ENCODE data around the gene MAGI1. TPM values are rescaled to one million over a fixed set of nuclear protein-coding genes. Genes with fewer than 3 reads are reported as not detected.

The MAGI1 gene
- total RNA-seq, 1 experiment from 2014 or later: 58.2 TPM

DNA sequence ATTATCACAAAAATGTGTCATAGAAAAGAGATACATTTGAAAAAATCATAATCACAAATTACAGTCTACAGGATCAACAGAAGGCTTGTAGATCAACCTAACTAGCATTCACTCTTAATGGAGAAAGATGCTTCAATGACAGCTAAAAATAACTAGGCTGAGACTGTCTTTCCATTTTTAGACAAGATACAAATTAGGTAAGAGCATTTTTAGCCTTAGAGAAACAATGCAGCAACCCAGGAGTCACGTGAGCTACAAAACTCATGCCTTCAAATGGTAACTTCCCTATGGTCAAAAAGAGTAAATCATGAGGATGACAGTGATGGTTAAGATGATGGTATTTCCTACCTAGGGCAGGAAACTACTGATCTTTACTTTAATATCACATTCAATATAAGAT is 415.4 kb downstream of the MAGI1 start:
- ChIA-PET CTCF (no interaction called here), POLR2A (no interaction called here)
- peaks cover 33% of the 10 kb centered on the region for H3K4me1 Mint-ChIP-seq
- H3K27me3 Mint-ChIP-seq (ENCODE audit: low read depth): no peaks in the 10 kb centered on the region
- no peaks in the 10 kb centered on the region for H3K9me3 Mint-ChIP-seq
- ATAC-seq (no peak), DNase-seq (ENCODE audit: low spot score) (no peak)
- TF ChIP-seq ESRRA (CRISPR knock-in tag; IDR thresholded peaks at IDR 0.05; ENCODE audit: borderline replicate concordance) (no peak), GRHL2 (CRISPR knock-in tag; IDR thresholded peaks at IDR 0.05; ENCODE audit: insufficient replicate concordance, severe bottlenecking) (no peak), FOXJ3 (CRISPR knock-in tag; IDR thresholded peaks at IDR 0.05; ENCODE audit: borderline replicate concordance) (no peak), GTF2I (CRISPR knock-in tag; conservative IDR thresholded peaks at IDR 0.05) (no peak), MYBL2 (CRISPR knock-in tag; IDR thresholded peaks at IDR 0.05) (no peak), ZNF138 (CRISPR knock-in tag; conservative IDR thresholded peaks at IDR 0.05) (no peak), KAT7 (CRISPR knock-in tag; IDR thresholded peaks at IDR 0.05; ENCODE audit: borderline replicate concordance) (no peak), ETV6 (CRISPR knock-in tag; IDR thresholded peaks at IDR 0.05) (no peak), FOXP1 (CRISPR knock-in tag; IDR thresholded peaks at IDR 0.05; ENCODE audit: borderline replicate concordance) (no peak), ZNF219 (CRISPR knock-in tag; IDR thresholded peaks at IDR 0.05; ENCODE audit: borderline replicate concordance) (no peak), TEAD1 (CRISPR knock-in tag; IDR thresholded peaks at IDR 0.05) (no peak), FOXK1 (CRISPR knock-in tag; IDR thresholded peaks at IDR 0.05) (no peak)
- TF ChIP-seq, protein P1, sequence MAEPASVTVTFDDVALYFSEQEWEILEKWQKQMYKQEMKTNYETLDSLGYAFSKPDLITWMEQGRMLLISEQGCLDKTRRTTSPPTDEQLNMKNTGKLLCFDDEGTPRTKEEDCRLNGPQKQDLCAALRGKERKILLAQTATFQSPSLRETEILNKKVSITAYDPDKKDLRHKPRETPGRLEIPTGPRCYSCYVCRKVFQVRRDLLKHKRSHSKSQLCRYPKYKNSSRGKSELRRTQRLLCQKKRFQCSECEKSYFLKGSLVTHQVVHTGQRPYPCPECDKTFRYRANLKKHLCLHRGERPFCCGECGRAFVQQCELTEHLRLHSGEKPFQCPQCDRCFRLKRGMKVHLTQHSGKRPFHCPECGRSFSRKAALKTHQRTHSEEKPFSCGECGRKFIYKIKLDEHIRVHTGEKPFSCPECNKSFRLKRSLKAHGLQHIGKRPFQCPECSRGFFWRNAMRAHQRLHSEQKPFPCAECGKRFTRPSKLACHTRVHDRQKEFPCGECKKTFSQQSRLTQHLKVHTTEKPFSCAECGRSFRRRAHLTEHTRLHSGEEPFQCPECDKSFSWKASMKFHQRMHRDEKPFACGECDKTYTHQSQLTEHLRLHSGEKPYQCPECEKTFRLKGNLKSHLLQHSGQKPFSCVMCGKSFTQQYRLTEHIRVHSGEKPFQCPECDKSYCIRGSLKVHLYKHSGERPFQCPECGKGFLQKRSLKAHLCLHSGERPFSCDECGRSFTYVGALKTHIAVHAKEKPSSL (CRISPR knock-in tag; conservative IDR thresholded peaks at IDR 0.05): no peak
- TF ChIP-seq, protein P2, sequence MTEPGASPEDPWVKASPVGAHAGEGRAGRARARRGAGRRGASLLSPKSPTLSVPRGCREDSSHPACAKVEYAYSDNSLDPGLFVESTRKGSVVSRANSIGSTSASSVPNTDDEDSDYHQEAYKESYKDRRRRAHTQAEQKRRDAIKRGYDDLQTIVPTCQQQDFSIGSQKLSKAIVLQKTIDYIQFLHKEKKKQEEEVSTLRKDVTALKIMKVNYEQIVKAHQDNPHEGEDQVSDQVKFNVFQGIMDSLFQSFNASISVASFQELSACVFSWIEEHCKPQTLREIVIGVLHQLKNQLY (CRISPR knock-in tag; IDR thresholded peaks at IDR 0.05): no peak
- TF ChIP-seq, protein P3, sequence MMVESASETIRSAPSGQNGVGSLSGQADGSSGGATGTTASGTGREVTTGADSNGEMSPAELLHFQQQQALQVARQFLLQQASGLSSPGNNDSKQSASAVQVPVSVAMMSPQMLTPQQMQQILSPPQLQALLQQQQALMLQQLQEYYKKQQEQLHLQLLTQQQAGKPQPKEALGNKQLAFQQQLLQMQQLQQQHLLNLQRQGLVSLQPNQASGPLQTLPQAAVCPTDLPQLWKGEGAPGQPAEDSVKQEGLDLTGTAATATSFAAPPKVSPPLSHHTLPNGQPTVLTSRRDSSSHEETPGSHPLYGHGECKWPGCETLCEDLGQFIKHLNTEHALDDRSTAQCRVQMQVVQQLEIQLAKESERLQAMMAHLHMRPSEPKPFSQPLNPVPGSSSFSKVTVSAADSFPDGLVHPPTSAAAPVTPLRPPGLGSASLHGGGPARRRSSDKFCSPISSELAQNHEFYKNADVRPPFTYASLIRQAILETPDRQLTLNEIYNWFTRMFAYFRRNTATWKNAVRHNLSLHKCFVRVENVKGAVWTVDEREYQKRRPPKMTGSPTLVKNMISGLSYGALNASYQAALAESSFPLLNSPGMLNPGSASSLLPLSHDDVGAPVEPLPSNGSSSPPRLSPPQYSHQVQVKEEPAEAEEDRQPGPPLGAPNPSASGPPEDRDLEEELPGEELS (CRISPR knock-in tag; IDR thresholded peaks at IDR 0.05): no peak
- TF ChIP-seq, protein P4, sequence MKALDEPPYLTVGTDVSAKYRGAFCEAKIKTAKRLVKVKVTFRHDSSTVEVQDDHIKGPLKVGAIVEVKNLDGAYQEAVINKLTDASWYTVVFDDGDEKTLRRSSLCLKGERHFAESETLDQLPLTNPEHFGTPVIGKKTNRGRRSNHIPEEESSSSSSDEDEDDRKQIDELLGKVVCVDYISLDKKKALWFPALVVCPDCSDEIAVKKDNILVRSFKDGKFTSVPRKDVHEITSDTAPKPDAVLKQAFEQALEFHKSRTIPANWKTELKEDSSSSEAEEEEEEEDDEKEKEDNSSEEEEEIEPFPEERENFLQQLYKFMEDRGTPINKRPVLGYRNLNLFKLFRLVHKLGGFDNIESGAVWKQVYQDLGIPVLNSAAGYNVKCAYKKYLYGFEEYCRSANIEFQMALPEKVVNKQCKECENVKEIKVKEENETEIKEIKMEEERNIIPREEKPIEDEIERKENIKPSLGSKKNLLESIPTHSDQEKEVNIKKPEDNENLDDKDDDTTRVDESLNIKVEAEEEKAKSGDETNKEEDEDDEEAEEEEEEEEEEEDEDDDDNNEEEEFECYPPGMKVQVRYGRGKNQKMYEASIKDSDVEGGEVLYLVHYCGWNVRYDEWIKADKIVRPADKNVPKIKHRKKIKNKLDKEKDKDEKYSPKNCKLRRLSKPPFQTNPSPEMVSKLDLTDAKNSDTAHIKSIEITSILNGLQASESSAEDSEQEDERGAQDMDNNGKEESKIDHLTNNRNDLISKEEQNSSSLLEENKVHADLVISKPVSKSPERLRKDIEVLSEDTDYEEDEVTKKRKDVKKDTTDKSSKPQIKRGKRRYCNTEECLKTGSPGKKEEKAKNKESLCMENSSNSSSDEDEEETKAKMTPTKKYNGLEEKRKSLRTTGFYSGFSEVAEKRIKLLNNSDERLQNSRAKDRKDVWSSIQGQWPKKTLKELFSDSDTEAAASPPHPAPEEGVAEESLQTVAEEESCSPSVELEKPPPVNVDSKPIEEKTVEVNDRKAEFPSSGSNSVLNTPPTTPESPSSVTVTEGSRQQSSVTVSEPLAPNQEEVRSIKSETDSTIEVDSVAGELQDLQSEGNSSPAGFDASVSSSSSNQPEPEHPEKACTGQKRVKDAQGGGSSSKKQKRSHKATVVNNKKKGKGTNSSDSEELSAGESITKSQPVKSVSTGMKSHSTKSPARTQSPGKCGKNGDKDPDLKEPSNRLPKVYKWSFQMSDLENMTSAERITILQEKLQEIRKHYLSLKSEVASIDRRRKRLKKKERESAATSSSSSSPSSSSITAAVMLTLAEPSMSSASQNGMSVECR (CRISPR knock-in tag; IDR thresholded peaks at IDR 0.05; ENCODE audit: borderline replicate concordance): no peak
- TF ChIP-seq, protein P5, sequence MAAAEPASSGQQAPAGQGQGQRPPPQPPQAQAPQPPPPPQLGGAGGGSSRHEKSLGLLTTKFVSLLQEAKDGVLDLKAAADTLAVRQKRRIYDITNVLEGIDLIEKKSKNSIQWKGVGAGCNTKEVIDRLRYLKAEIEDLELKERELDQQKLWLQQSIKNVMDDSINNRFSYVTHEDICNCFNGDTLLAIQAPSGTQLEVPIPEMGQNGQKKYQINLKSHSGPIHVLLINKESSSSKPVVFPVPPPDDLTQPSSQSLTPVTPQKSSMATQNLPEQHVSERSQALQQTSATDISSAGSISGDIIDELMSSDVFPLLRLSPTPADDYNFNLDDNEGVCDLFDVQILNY (CRISPR knock-in tag; IDR thresholded peaks at IDR 0.05): no peak
- TF ChIP-seq, protein P6, sequence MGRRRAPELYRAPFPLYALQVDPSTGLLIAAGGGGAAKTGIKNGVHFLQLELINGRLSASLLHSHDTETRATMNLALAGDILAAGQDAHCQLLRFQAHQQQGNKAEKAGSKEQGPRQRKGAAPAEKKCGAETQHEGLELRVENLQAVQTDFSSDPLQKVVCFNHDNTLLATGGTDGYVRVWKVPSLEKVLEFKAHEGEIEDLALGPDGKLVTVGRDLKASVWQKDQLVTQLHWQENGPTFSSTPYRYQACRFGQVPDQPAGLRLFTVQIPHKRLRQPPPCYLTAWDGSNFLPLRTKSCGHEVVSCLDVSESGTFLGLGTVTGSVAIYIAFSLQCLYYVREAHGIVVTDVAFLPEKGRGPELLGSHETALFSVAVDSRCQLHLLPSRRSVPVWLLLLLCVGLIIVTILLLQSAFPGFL (CRISPR knock-in tag; IDR thresholded peaks at IDR 0.05; ENCODE audit: borderline replicate concordance): no peak
- TF ChIP-seq, protein P7, sequence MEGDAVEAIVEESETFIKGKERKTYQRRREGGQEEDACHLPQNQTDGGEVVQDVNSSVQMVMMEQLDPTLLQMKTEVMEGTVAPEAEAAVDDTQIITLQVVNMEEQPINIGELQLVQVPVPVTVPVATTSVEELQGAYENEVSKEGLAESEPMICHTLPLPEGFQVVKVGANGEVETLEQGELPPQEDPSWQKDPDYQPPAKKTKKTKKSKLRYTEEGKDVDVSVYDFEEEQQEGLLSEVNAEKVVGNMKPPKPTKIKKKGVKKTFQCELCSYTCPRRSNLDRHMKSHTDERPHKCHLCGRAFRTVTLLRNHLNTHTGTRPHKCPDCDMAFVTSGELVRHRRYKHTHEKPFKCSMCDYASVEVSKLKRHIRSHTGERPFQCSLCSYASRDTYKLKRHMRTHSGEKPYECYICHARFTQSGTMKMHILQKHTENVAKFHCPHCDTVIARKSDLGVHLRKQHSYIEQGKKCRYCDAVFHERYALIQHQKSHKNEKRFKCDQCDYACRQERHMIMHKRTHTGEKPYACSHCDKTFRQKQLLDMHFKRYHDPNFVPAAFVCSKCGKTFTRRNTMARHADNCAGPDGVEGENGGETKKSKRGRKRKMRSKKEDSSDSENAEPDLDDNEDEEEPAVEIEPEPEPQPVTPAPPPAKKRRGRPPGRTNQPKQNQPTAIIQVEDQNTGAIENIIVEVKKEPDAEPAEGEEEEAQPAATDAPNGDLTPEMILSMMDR (IDR thresholded peaks at IDR 0.05): no peak
- no peak overlapping the region for H3K27ac Mint-ChIP-seq
- H3K4me3 Mint-ChIP-seq: no peak overlapping the region
- no peaks in the 10 kb centered on the region for H3K36me3 Mint-ChIP-seq

Measured in WTC11 (cell line).